ENCODE results near the gene PACC1. TPM values are rescaled to one million over a fixed set of nuclear protein-coding genes. Genes with fewer than 3 reads are reported as not detected.
"Not testable (repeated sequence)": the region's sequence is repeated elsewhere in the genome, so short reads cannot be mapped to it uniquely, and the experiment has no call there.

Gene PACC1
- total RNA-seq, 1 donor from 2014 or later: 26.5 TPM

GRCh38 chr1:212351588-212352362 is 62.9 kb downstream of the PACC1 start:
- FAIRE-seq: peak; percentile 78
- DNase-seq (ENCODE audit: low spot score in 2 of 2): no peak

GRCh38 chr1:212346601-212347000 is 68.1 kb downstream of the PACC1 start:
- FAIRE-seq: no peak
- no peak for DNase-seq (ENCODE audit: low spot score in 2 of 2)

- DNase-seq (ENCODE audit: low spot score in 2 of 2) (no peak), FAIRE-seq (no peak)
Observed at GRCh38 chr1:212344905-212345304, 69.8 kb downstream of the PACC1 start.

GRCh38 chr1:212341090-212341489 is 73.6 kb downstream of the PACC1 start:
- no peak for FAIRE-seq
- no peak for DNase-seq (ENCODE audit: low spot score in 2 of 2)

- no peak for FAIRE-seq
- DNase-seq (ENCODE audit: low spot score in 2 of 2): no peak
Observed at GRCh38 chr1:212329105-212329504, 85.6 kb downstream of the PACC1 start.

- DNase-seq (ENCODE audit: low spot score in 2 of 2): no peak
- no peak for FAIRE-seq
Observed at GRCh38 chr1:212328248-212328647, 86.4 kb downstream of the PACC1 start.

- FAIRE-seq: no peak
- no peak for DNase-seq (ENCODE audit: low spot score in 2 of 2)
Observed at GRCh38 chr1:212326541-212326940, 88.1 kb downstream of the PACC1 start.

GRCh38 chr1:212323066-212323465 is 91.6 kb downstream of the PACC1 start:
- DNase-seq (ENCODE audit: low spot score in 2 of 2): no peak
- no peak for FAIRE-seq

GRCh38 chr1:212321031-212321430 is 93.7 kb downstream of the PACC1 start:
- not testable (repeated sequence) for FAIRE-seq

GRCh38 chr1:212317916-212318315 is 96.8 kb downstream of the PACC1 start:
- DNase-seq (ENCODE audit: low spot score in 2 of 2): no peak
- no peak for FAIRE-seq

More at GRCh38 chr1:212321031-212321430, 93.7 kb downstream of the PACC1 start:
- not testable (repeated sequence) for DNase-seq (ENCODE audit: low spot score in 2 of 2)

GRCh38 chr1:212315907-212316306 is 98.8 kb downstream of the PACC1 start:
- DNase-seq (ENCODE audit: low spot score in 2 of 2) (no peak), FAIRE-seq (no peak)

- DNase-seq (ENCODE audit: low spot score in 2 of 2): no peak
- FAIRE-seq: no peak
Observed at GRCh38 chr1:212315184-212315583, 99.5 kb downstream of the PACC1 start.

Small RNA genes lying within 50 kb of the gene (small RNA-seq; reads per million reads assigned to genes)
- gene SNORA16B: not detected

Other genes starting within 250 kb of the PACC1 start
- 22.8 TPM for gene PPP2R5A, start 129.5 kb downstream of the PACC1 start, total RNA-seq
- 21.2 TPM for gene NENF, start 18.0 kb upstream of the PACC1 start, total RNA-seq
- 1.6 TPM for gene ATF3, start 193.9 kb upstream of the PACC1 start, total RNA-seq

Data from frontal cortex (tissue), 4 donors.